GM18867 (cell line): ENCODE measurements around the gene SALL3.

ENCODE experiments used
- ATAC-seq: cut with Tn5 transposase; IDR thresholded peaks from one replicate; pipeline ENCODE4 v1.9.1; 2021; ENCODE audit warnings: mild to moderate bottlenecking, moderate library complexity; ENCODE audit not compliant: unreplicated experiment

Gene SALL3

DNA sequence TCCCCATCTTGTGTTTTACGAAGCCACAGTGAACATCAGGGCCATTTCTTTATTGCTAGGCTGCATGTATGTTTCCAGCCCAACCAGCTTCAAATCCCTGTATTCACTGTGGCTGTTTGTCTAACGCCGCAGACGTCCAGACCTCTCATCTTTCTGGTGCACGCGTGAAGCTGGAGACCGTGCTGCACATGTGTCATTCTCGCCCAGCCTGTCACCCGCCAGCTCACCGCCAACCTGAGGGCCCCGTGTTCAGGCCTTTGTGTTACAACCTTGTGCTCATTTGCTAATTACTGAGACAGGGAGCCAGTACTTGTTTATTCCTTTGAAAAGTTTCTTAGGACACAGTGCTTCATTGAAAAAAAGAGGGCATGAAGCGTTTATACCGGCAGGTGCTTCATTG, 21.4 kb downstream of the SALL3 start:
- no peak for ATAC-seq

DNA sequence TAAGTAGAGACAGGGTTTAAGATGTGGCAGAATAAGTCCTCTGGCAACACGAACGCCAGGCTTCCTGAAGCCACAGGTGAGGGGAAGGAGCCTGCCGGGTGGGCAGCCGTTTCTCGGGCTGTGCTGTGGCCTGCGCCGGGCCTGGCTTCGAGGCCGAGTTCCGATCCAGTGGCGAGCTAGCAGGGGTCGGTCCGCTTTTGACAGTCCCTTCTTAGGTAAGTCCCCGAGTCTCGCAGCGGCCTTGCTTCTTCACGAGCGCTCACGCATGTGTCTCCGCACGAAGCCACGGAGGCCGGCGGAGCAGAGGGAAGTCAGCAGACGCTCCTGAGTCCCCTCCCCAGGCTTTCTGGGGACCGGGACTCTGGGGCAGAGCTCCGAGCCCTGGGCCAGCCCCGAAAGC, 26.0 kb downstream of the SALL3 start:
- ATAC-seq, result no peak

- ATAC-seq, result no peak
Measured at GRCh38 chr18:79006106-79006795, 26.6 kb downstream of the SALL3 start.

GRCh38 chr18:79007440-79007839, 27.8 kb downstream of the SALL3 start:
- no peak for ATAC-seq

GRCh38 chr18:79008356-79008940, 28.8 kb downstream of the SALL3 start:
- no peak for ATAC-seq

DNA sequence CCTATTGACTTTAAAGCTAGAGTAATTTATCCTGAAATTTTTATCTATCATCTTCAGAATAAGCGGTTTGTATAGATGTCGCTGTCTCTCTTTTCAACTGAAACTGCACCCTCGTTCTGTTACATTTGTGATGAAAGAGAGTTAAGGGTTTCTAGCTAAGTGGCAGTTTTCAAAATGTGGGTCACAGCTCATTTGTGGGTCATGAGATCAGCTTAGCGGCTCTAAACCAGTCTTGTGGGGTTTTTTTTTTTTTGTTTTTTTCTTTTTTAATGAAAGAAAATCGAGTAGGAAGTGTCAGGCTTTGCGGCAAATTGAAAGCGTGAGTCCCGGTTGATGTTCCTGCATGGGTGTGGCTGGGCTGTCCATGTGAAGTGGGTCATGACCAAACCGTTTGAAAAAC, 31.2 kb downstream of the SALL3 start:
- no peak for ATAC-seq

DNA sequence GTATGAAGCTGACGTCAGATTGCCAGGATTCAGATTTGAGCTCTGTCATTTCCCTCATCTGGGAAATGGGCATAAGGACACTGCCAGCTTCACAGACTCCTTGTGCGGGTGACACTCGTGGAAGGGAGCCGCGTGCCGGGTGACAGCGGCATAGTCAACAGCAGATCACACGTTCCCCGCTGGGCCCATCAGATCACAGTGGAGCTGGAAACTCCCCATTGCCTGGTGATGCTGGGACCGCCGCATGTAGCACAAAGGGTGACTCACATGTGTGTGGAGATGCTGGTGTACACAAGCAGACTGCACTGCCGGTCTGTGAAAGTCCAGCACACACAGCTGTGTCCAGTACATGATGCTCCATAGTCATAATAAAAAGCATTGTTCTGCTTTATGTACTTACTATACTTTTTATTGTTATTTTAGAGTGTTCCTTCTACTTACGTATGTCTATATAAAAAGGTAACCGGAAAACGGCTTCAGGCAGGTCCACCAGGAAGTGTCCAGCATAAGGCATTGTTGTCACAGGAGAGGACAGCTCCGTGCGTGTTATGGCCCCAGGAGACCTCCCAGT, 31.8 kb downstream of the SALL3 start:
- no peak for ATAC-seq

DNA sequence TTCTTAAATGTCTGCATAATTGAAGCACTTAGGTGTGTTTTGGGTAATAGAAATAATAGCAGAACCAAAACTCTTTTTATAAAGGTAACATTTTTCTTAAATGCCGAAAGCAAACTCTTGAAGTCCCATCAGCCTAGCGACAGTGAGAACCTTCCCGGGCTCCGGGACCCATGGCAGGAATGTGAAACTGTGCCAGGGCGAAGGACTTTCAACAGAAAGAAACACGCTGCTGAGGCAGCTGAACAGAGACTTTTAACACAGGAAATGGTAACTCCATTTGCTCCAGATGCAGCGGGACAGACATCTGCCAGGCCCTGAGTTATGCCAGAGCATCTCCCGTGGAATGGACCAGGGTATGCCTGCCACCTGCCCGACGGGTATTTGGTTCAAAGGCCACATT, 34.3 kb downstream of the SALL3 start:
- ATAC-seq, result no peak

DNA sequence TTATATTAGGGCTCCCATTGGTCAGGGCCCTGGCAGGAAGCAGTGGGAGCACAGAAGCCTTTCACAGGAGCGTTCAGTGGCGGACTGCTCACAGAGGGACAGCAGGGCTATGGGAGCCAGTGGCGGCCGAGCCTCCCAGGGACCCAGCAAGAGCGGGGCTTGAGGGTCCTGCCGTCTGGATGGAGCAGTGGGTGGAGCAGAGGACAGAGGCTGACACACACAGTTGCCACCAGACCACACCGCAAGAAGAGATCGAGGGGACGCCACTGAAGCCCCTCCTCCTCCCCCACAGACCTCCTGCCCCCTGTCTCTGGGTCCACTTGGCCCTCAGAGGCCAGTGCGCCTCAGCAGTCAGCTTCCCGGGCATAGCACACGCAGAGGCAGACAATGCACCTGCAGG, 39.3 kb downstream of the SALL3 start:
- ATAC-seq, result no peak

DNA sequence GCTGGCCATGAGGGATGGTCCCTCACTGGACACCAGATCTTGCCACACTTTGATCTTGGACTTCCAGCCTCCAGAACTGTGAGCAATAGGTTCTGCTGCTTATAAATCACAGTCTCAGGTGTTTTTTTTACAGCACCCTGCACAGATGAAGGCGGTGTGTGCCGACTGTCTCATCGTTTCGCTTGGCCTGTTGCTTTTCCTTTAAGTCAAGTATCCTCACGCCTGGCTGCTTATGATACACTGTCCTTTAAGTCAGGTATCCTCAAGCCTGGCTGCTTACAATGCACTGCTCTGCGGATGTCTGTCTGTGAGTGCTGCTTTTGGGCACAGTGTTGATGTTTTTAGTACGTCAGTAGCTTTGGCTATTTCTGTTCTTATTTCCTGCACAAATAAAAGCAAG, 40.3 kb downstream of the SALL3 start:
- ATAC-seq, result no peak

- no peak for ATAC-seq
Measured at GRCh38 chr18:79022603-79023002, 43.0 kb downstream of the SALL3 start.

- no peak for ATAC-seq
Measured at GRCh38 chr18:79026491-79026890, 46.9 kb downstream of the SALL3 start.

DNA sequence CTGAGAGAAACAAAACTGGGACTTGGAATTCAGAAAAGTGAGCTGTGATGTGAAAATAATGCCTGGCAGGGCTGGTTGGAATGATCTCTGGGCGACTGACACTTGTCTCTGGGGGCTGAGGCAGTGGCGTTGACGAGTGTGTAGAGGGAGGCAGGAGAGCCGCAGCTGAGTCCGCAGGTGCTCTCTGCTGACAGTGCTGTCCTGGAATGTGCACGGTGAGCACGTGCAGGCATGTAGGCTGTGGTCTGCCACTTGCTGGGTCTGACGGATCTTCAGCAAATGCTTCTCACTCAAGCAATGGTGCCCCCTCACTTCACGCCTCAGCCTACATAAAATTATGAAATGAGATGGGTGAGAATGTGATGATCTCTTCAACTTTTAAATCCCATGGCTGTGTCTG, 51.1 kb downstream of the SALL3 start:
- ATAC-seq, result no peak

DNA sequence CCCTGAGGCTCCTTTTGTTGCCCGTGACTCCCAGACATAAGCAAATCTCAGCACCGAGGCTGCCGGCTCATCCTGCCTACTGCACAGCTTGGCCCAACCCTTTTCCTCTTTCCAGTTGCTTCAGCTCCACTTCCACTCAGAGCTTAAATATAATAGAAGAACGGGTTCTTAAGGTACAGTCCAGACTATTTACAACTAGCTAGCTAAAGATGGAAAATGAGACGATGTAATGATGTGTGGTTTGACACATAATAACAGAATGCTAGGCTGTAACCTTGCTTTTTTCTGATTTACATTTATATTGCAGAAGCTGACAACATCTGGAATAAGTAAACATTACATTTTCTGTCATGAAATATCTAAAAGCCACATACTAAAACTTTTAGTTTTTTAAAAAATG, 62.7 kb downstream of the SALL3 start:
- no peak for ATAC-seq

DNA sequence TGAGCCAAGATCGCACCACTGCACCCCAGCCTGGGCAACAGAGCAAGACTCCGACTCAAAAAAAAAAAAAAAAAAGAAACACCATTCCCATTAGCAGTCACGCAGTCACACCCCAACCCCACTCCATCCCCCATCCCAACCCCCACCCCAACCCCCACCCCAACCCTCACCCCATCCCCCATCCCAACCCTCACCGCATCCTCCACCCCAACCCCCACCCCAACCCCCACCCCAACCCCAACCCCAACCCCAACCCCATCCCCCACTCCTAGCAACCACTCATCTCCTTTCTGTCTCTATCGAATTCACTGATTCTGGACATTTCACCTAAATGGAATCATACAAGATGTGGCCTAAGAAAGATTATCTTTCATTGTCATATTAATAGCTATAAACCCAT, 63.7 kb downstream of the SALL3 start:
- ATAC-seq, result no peak

GRCh38 chr18:79046522-79046921, 66.9 kb downstream of the SALL3 start:
- ATAC-seq, result no peak

GRCh38 chr18:79047556-79048244, 68.1 kb downstream of the SALL3 start:
- ATAC-seq, result no peak

GRCh38 chr18:79048245-79048632, 68.6 kb downstream of the SALL3 start:
- no peak for ATAC-seq

GRCh38 chr18:79049506-79049905, 69.9 kb downstream of the SALL3 start:
- no peak for ATAC-seq
